Heart left ventricle (tissue), 16 donors: Measurements from ENCODE around the gene PTPN7. TPM values are rescaled to one million over a fixed set of nuclear protein-coding genes. Genes with fewer than 3 reads are reported as not detected.

Experiments used
- ATAC-seq, 4 donors: fragments of 200-7000 bp; cut with Tn5 transposase; one replicate each; pipeline ENCODE4 v1.9.1; 2020 to 2022; ENCODE audit warnings: moderate library complexity in 4 of 4, mild to moderate bottlenecking in 3 of 4, moderate number of reproducible peaks in 1 of 4
- DNase-seq, 5 donors: peaks; one replicate each; pipeline ENCODE4 v3.0.0-alpha.2; 2020
- H3K27ac ChIP-seq, 12 donors: fragments of 200-600 bp; sonication (generic) in 4 of 12; one replicate each; pipeline versions ENCODE4 v1.5.0 to v1.8.0; 2016 to 2022; ENCODE audit warnings: mild to moderate bottlenecking in 2 of 12
- H3K27me3 ChIP-seq, 9 donors: fragments of 200-600 bp; sonication (generic) in 2 of 9; one replicate each; pipeline versions ENCODE4 v1.5.1 to v1.8.0; 2016 to 2022; ENCODE audit warnings: mild to moderate bottlenecking in 3 of 9
- H3K36me3 ChIP-seq, 9 donors: fragments of 200-600 bp; sonication (generic) in 2 of 9; one replicate each; pipeline versions ENCODE4 v1.5.0 to v1.8.0; 2018 to 2022; ENCODE audit warnings: mild to moderate bottlenecking in 2 of 9
- H3K4me1 ChIP-seq, 12 donors: fragments of 200-600 bp; sonication (generic) in 4 of 12; one replicate each; pipeline versions ENCODE4 v1.5.0 to v1.8.0; 2016 to 2022; ENCODE audit warnings: mild to moderate bottlenecking in 3 of 12
- H3K4me3 ChIP-seq, 12 donors: fragments of 200-600 bp; sonication (generic) in 4 of 12; one replicate each; pipeline versions ENCODE4 v1.5.0 to v1.8.0; 2017 to 2022; ENCODE audit warnings: mild to moderate bottlenecking in 9 of 12, moderate library complexity in 4 of 12
- H3K9me3 ChIP-seq, 12 donors: fragments of 200-600 bp; sonication (generic) in 4 of 12; one replicate each; pipeline versions ENCODE4 v1.5.0 to v1.8.0; 2016 to 2022; ENCODE audit warnings: mild to moderate bottlenecking in 1 of 12
- CTCF ChIP-seq, 12 donors: fragments of 200-600 bp; sonication (generic) in 4 of 12; IDR thresholded peaks; one replicate each; pipeline versions ENCODE4 v1.5.0 to v1.8.0; 2018 to 2022; ENCODE audit warnings: antibody characterized with exemption in 12 of 12, mild to moderate bottlenecking in 5 of 12
- POLR2A ChIP-seq, 2 donors: fragments of 450-650 bp; IDR thresholded peaks; one replicate each; pipeline ENCODE4 v1.6.1; 2017; ENCODE audit warnings: antibody characterized with exemption in 2 of 2, mild to moderate bottlenecking in 2 of 2, moderate library complexity in 2 of 2
- WGBS, 4 donors: extraction: QIAGEN DNeasy Blood & Tissue Kit in 2 of 4; methylation state at CpG; one replicate each; pipeline versions ENCODE4 v1.1.5 to v1.1.7; 2013 to 2018; 5-methylcytosine and 5-hydroxymethylcytosine counted together
- intact Hi-C, 10 donors: fragments of 100-400 bp; cut with DNase I; formaldehyde crosslinking; loops; one replicate each; pipeline versions ENCODE4 v1.11.1 to v1.14.2; 2022
- polyA plus RNA-seq, 2 donors: library from polyadenylated mRNA; stranded (reverse); fragments of 200-250 nt; gene quantifications; one replicate each; pipeline ENCODE4 v1.2.3, GENCODE V29; 2013
- total RNA-seq, 9 donors: library from RNA; depleted of rRNA in 2 of 9; stranded (reverse); fragments of >200 nt in 2 of 9; fragmentation: NEBNext Ultra II Directional in 3 of 9; extraction: Animal tissue kit (Norgen Biotek cat#: 25700) in 3 of 9; gene quantifications; one replicate each; pipeline versions ENCODE4 v1.1.0 to v1.2.4, GENCODE V29; 2016 to 2023
- donor health status: ischemic (EF 13 %, LVEDD 7.1; RV severe dilation, severe dysfunction).
- donor health status: healthy with polysubstance abuse.
- donor health status: DM: no; HTN: yes; CAD: no.
- donor health status: DM: no; HTN: no; CAD: no.
- donor health status: ischemic (EF 25% LVEDD 6.9; RV normal size, moderate dysfunction).
- donor health status: ischemic (EF 25% LVEDD 5.7; RV mildly dilated, moderate dysfunction).
- donor health status: healthy.
- donor health status: DM: yes; HTN: yes; CAD: no.
- donor health status: ischemic (EF 35%, LVEDD 5.7; RV mildly dilated, moderate dysfunction).
- donor health status: nonischemic (EF 11% LVEDD 7.7; RV severe dilation, severe dysfunction).
- donor health status: DM: yes; HTN: yes; CAD: no.
- donor health status: PGD.
- donor health status: ischemic (EF 29% LVEDD 5.4; RV normal size, mild dysfunction).
- donor health status: nonischemic (EF 23%, LVEDD 6.1; RV moderate dilation, normal function).

Gene PTPN7
- total and polyA plus RNA-seq, 11 donors, result 0.19 to 10.3 (median 0.55) TPM; not detected in 1

DNA sequence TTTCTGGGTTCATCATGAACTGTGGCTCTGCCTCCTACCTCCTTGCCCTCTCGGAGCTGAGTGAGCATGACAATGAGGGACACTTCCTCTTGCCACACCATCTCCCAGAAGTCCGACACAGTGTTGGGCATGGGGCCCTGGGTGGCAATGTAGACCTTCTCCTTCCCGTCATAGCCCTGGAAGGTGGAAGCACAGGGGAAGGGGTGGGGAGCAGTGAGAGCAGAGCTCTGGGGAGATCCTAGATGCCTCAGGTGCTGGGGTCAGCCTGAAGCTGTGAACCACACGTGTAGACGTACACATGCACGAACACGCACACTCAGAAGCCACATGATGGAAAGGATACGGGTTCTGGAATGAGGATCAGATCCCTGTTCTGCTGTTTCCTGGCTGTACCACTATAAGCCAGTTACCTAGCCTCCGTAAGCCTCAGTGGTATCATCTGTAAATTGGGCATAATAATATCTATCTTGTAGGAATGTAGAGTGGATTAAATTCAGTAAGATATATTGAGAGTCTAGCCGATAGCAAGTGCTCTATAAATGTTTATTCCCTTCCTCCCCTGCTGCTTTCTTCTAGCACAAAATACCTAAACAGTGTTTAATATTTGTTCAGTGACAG lies 6.1 kb downstream of the PTPN7 start:
- TF ChIP-seq POLR2A (IDR thresholded peaks at IDR 0.05) (no peak), CTCF (IDR thresholded peaks at IDR 0.05) (no peak)
- H3K4me1 ChIP-seq, result peaks cover 0 to 29% (median 5%) of the 10 kb centered on the region in 12 donors
- no peaks in the 10 kb centered on the region for H3K27me3 ChIP-seq
- peaks cover 0 to 39% (median 0%) of the 10 kb centered on the region in 9 donors for H3K36me3 ChIP-seq
- DNase-seq, result peak in 1 of 5 donors; percentile 9
- H3K4me3 ChIP-seq, result no peak overlapping the region
- no peak overlapping the region for H3K27ac ChIP-seq
- H3K9me3 ChIP-seq, result no peaks in the 10 kb centered on the region
- ATAC-seq, result no peak
- intact Hi-C loops, result no loop called here
- WGBS, 4 donors, result 80 to 90% (median 86%) methylated on average over 10 of the region's 10 CpGs

DNA sequence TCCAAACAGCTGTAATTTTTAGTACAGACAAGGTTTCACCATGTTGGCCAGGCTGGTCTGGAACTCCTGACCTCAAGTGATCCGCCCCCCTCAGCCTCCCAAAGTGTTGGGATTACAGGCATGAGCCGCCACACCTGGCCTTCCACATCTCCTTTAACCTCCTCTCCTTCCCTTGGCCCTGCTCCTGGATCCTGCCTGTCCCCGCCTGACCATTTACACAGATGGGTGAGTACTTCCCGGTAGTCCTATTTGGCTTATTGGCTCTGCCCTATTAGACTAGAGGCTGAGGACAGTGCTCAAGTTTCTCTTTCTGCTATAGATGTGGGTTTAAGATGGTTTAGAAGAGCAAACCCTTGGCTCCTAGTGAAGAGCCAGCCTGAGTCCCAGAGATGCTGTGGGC lies 7.1 kb downstream of the PTPN7 start:
- H3K9me3 ChIP-seq, result no peaks in the 10 kb centered on the region
- TF ChIP-seq POLR2A (IDR thresholded peaks at IDR 0.05), result no peak
- TF ChIP-seq CTCF (IDR thresholded peaks at IDR 0.05), result no peak
- peaks cover 0 to 24% (median 5%) of the 10 kb centered on the region in 12 donors for H3K4me1 ChIP-seq
- WGBS, 4 donors, result 90 to 97% (median 95%) methylated on average over 4 of the region's 4 CpGs
- H3K36me3 ChIP-seq, result peaks cover 0 to 39% (median 0%) of the 10 kb centered on the region in 9 donors
- intact Hi-C loops, result no loop called here
- H3K4me3 ChIP-seq, result no peak overlapping the region
- peak in 1 of 5 donors; percentile 4 for DNase-seq
- no peaks in the 10 kb centered on the region for H3K27me3 ChIP-seq
- H3K27ac ChIP-seq, result no peak overlapping the region
- ATAC-seq, result no peak

- WGBS, 4 donors, result 92 to 94% (median 93%) methylated on average over 7 to 10 of the region's 10 CpGs
- Histone ChIP-seq H3K4me1 (peaks cover 0 to 17% (median 5%) of the 10 kb centered on the region in 12 donors), H3K4me3 (no peak overlapping the region), H3K27me3 (no peaks in the 10 kb centered on the region), H3K27ac (no peak overlapping the region), H3K36me3 (peaks cover 0 to 39% (median 0%) of the 10 kb centered on the region in 9 donors), H3K9me3 (no peaks in the 10 kb centered on the region)
- DNase-seq, result peak in 1 of 5 donors; percentile 5
- no peak for ATAC-seq
- intact Hi-C loops, result no loop called here
- TF ChIP-seq CTCF (IDR thresholded peaks at IDR 0.05), result no peak
- no peak for TF ChIP-seq POLR2A (IDR thresholded peaks at IDR 0.05)
These were observed 8.0 kb downstream of the PTPN7 start for GRCh38 chr1:202152399-202152798.

- Histone ChIP-seq H3K9me3 (no peaks in the 10 kb centered on the region), H3K27ac (no peak overlapping the region), H3K4me1 (peaks cover 0 to 16% (median 5%) of the 10 kb centered on the region in 12 donors), H3K27me3 (no peaks in the 10 kb centered on the region), H3K4me3 (no peak overlapping the region), H3K36me3 (peaks cover 0 to 39% (median 0%) of the 10 kb centered on the region in 9 donors)
- no peak for TF ChIP-seq CTCF (IDR thresholded peaks at IDR 0.05)
- no peak for TF ChIP-seq POLR2A (IDR thresholded peaks at IDR 0.05)
- no peak for DNase-seq
- WGBS, 4 donors, result 90 to 95% (median 92%) methylated on average over 2 of the region's 2 CpGs
- intact Hi-C loops, result no loop called here
- ATAC-seq, result no peak
These were observed 9.4 kb downstream of the PTPN7 start for GRCh38 chr1:202151045-202151444.
